ENCODE measurements around the gene JUN.

JUN gene

DNA sequence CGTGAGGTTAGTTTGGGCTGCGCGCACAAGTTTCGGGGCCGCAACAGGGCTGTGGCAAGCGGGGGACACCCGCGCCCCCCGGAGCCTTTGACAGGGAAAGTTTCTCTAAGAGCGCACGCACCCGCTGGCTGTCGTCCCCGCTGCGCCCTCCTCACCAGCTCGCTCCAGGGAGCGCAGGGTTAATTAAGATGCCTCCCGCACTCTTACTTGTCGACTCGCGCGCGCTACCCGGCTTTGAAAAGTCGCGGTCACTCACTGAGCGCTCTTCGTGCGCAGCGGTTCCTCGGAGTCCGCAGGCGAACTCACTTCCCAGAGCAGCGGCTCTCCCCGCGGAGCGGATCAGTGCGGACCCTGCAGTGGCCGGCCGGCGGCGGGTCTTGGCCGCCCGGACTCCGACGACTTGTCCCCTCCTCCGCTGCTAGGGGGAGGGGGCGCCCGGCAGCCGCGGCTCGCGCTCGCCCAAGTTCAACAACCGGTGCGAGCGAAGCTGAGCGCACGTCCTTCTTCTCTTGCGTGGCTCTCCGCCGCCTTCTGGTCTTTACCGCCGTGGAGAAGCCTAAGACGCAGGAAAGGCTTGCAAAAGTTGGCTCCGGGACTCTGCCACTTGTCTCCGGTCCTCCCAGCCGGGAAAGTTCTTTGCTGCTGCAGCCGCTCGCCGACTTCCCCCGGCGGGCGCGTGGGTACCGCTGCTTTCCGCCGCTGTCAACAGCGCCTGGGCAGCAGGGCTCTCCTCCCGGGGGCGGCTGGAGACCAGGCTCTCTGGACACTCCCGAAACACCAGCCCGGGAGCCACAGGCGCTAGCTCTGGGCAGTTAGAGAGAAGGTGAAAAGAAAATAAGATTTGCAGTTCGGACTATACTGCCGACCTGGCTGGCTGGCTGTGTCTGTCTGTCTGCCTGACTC lies 506 bp downstream of the JUN start:
- DNase-seq (ENCODE audit: low spot score) = peak; percentile 68

- DNase-seq (ENCODE audit: low spot score) = peak; percentile 61
These were observed 1.4 kb downstream of the JUN start for GRCh38 chr1:58782178-58783089.

DNA sequence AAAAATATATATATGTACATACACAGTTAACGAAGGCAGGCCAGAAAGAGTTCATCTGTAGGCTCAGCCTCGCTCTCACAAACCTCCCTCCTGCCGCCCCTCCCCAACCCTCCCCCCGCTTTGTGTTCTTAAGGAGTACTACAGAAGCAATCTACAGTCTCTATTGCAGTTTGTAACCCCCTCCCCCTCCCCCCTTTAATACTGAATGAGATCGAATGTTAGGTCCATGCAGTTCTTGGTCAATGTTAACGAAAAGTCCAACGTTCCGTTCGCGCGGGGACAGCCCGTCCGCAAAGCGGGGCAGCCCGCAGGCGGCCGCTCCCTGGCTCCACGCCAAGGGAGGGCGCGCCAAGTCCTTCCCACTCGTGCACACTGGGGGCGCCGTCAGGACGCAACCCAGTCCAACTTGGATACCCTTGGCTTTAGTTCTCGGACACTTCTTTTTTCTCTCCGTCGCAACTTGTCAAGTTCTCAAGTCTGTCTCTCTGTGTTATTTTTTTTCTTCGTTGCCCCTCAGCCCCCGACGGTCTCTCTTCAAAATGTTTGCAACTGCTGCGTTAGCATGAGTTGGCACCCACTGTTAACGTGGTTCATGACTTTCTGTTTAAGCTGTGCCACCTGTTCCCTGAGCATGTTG lies 2.2 kb downstream of the JUN start:
- DNase-seq (ENCODE audit: low spot score) = peak; percentile 74

- peak; percentile 46 for DNase-seq (ENCODE audit: low spot score)
These were observed 2.9 kb downstream of the JUN start for GRCh38 chr1:58780836-58781452.

- no peak for DNase-seq (ENCODE audit: low spot score)
These were observed 3.4 kb downstream of the JUN start for GRCh38 chr1:58780411-58780810.

DNA sequence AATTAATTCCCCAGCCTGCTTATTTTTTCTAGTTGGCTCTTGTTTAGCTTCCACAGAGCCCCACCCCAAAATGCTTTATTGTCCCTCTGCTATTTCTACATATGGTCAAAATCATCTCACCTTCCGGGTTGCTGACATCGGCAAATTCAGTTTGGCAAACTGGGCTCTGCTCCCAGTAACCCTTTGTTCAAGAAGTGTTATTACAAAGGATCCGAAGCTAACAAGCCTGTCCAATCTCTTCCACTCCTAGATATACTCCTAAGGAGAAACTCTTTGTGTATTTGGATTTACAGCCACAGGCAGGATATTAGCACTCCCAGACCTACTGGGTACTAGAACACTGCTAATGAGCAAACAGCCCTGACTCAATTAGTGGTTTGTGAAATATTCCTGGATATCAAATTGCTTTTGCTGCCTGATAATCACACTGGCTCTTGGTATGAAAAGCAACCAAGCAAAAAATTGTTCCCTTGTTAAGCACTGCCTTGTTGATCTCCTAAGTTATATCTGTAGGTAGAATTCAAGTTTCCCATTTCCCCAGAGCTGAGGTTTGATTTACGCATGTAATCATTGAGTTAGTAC lies 4.0 kb downstream of the JUN start:
- peak; percentile 84 for DNase-seq (ENCODE audit: low spot score)

GRCh38 chr1:58779059-58779754 lies 4.6 kb downstream of the JUN start:
- DNase-seq (ENCODE audit: low spot score) = peak; percentile 55

DNA sequence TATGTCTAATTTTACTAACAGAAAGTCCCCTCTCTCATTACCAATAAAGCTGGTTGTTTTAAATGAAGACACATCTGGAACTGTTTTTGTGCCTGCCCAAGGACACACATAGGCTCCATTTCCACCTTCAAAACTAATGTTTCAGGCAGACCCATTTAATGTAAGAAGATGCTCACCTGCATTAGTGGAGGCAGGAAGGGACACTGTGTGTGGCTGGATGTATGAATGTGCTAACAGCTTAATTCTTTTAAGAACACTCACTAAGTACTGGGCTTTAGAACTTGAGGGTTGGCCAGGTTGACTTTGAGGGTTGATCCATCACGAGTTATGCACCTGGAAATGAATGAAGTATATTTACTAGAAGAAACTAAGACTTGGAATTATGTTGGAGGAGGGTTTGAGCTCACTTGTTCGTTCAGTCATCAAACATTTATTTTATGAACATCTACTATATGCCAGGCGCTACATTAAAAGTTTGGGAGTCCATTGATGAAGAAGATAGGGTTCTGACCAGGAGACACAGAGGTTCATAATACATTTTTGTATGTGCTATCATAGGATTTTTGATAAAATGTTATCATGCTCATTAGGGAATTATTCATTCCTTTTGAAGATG lies 5.4 kb downstream of the JUN start:
- DNase-seq (ENCODE audit: low spot score) = peak; percentile 15

GRCh38 chr1:58774027-58774426 lies 9.8 kb downstream of the JUN start:
- DNase-seq (ENCODE audit: low spot score) = no peak

DNA sequence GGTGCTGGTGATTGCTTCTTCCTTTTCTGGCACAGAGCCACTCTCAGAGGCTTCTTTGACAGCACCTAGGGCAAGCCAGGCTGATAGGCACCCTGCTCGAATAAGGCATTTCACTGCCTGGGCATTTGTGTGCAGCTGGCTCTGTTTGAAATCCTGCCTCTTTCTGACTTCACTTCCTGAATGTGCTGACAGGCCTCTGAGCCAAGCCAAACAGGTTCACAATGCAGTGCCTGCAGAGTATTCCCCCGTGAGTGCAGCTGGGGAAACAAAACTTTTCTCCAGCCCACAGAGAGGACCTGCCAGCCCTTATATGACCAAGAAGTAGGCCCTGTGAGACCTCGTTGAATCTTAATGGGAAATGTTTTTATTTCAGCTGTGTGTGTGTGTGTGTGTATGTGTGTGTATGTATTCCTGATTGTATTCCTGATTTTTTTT lies 10.4 kb downstream of the JUN start:
- peak; percentile 49 for DNase-seq (ENCODE audit: low spot score)

DNA sequence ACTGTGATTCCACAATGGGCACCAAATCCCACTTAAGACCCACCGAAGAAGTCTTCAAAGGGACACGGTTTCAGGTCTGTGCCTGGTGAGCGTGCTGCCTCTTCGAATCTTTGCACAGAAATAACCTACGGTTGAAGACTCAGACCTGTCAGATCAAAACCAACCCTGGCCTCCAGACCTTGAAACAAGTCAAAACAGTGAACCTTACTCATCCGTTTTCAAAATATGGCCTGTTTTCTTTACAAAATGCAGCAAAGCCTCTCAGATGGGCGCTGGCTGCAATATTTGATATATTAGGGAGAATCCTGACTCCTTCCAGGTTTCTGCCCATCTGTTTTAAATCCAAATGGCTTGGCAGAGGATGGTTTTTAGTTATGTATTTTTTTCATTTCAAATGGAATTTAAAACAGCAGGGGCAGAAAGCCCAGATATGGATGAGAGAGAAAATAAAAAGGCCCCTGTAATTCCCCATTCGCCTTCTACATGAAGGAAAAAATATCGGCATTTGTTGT lies 14.0 kb downstream of the JUN start:
- DNase-seq (ENCODE audit: low spot score) = no peak

DNA sequence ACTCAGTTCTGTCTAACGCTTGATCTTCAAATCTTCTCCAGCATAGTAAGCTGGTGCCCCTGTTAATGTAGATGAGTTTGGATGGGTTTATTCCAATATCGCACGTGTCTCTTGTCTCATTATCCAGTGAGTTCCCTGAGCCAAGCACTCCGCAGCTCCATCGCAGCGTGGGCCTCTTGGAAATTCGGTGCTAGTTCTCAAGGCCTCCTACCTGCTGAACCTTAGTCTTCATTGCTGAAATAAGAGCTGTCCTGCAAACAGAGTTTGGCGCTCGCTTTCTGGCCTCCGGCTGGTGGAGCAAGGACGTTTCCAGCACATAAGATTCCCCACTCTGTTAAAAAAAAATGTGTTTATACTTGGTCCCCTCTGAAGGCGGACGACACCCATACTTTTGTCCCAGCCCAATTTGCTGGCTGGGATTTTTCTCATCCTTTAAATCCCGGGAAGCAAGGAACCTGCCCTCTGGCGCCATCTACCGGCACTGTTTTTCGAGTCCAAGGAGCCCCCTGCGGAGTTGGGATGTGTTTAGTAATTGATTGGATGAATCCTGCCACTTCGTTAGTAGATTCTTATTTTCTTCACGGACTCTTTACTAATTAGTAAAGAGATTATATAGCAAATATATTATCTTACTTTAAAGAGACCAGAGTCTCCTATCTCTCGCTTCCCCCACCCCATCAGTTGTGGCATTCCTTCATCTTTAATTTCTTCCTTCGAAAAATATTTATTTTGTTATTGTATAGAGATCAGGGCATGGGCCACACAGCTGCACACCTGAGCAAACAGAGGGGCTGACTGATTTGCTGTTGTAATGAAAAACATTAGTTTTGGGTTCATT lies 14.7 kb downstream of the JUN start:
- DNase-seq (ENCODE audit: low spot score) = peak; percentile 61

GRCh38 chr1:58768191-58768731 lies 15.6 kb downstream of the JUN start:
- DNase-seq (ENCODE audit: low spot score) = no peak

- no peak for DNase-seq (ENCODE audit: low spot score)
These were observed 16.7 kb downstream of the JUN start for GRCh38 chr1:58767143-58767542.

DNA sequence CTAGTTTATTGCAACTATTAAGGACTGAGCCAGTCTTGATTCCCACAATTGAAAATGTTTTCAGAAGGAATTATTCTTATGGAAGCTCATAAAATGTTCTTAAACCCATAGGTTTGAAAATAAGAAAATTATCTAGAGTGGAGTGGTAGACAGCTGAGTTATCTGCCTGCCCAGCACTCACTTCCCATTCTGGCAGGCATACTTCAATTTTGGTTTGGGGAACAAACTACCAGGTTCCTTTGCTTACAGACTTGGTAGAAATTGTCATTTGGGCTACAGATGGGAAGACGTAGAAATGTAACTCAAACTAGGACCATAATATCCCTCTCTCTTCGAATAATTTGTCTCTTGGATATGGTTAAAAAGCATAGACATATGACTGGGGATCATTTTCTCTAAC lies 18.4 kb downstream of the JUN start:
- no peak for DNase-seq (ENCODE audit: low spot score)

- peak; percentile 62 for DNase-seq (ENCODE audit: low spot score)
These were observed 18.8 kb downstream of the JUN start for GRCh38 chr1:58765006-58765405.

GRCh38 chr1:58764294-58764978 lies 19.4 kb downstream of the JUN start:
- DNase-seq (ENCODE audit: low spot score) = peak; percentile 44

DNA sequence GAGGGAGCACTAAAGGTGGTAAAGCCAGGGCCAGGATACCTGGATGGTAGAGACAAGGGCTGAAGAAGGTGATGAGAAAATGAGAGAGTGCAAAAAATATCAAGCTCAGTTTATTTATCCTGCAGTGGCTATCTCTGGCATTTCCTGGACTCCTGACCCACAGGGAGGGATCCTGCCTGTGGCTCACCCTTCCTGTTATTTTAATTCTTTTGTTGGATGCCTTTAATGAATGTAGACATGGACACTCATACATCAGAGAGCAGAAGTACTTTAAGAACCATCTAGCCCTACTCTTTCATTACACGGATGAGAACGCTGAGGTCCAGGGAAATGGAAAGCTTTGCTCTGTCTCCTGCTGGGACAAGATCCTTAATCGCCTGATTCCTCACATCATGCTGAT lies 20.6 kb downstream of the JUN start:
- DNase-seq (ENCODE audit: low spot score) = peak; percentile 71
